ENCODE measurements around the gene PIEZO1. TPM values are rescaled to one million over a fixed set of nuclear protein-coding genes. Genes with fewer than 3 reads are reported as not detected.

PIEZO1 gene
- total and polyA plus RNA-seq, 2 donors (not counting 1 experiment from before 2014, with no cell fraction given), result 94.5 to 313 TPM

DNA sequence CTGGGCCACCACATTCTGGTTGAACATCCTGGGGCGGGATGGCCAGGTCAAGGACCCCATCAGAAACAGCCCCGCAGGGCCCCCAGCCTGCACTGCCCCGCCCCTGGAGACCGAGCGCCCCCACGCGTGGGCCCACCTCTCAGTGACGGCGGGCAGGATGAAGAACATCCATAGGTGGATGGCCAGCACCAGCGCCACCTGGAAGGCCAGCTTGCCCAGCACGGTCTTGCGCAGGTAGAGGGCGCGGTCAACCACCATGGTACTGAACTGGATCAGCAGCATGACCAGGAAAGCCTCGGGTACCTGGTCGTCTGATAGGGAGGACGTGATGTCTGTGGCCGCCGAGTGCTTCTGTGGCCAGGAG, 65.1 kb downstream of the PIEZO1 start:
- Histone ChIP-seq H3K4me2 (ENCODE audit: extremely low read depth, insufficient read depth, low read length) (no peak overlapping the region), H3K4me3 (replicated peaks in 1 of 4; ENCODE audit: control extremely low read depth in 1 of 4, insufficient read depth in 1 of 4, low read depth in 3 of 4, low read length in 4 of 4) (no peak overlapping the region), H2AFZ (ENCODE audit: low read length) (no peak overlapping the region), H3K79me2 (ENCODE audit: control insufficient read depth, insufficient read depth, low read length) (no peaks in the 10 kb centered on the region), H3K9me3 (ENCODE audit: control insufficient read depth, insufficient read depth, low read depth, low read length) (no peaks in the 10 kb centered on the region), H3K27me3 (ENCODE audit: control insufficient read depth, insufficient read depth, low read length) (no peaks in the 10 kb centered on the region), H3K36me3 (ENCODE audit: control insufficient read depth, insufficient read depth, low read length) (peaks cover 64% of the 10 kb centered on the region), H4K20me1 (ENCODE audit: control insufficient read depth, extremely low read depth, insufficient read depth, low read length) (no peaks in the 10 kb centered on the region), H3K9ac (ENCODE audit: insufficient read depth, low read length) (no peak overlapping the region), H3K4me1 (ENCODE audit: control insufficient read depth, extremely low read depth, insufficient read depth, low read length) (no peaks in the 10 kb centered on the region), H3K27ac (ENCODE audit: insufficient read depth, low read length) (no peak overlapping the region)
- no peak for DNase-seq (ENCODE audit: low read depth in 2 of 2)
- no peak for TF ChIP-seq EZH2 (IDR thresholded peaks at IDR 0.05; ENCODE audit: low read length, missing control alignments)
- TF ChIP-seq, protein P1, sequence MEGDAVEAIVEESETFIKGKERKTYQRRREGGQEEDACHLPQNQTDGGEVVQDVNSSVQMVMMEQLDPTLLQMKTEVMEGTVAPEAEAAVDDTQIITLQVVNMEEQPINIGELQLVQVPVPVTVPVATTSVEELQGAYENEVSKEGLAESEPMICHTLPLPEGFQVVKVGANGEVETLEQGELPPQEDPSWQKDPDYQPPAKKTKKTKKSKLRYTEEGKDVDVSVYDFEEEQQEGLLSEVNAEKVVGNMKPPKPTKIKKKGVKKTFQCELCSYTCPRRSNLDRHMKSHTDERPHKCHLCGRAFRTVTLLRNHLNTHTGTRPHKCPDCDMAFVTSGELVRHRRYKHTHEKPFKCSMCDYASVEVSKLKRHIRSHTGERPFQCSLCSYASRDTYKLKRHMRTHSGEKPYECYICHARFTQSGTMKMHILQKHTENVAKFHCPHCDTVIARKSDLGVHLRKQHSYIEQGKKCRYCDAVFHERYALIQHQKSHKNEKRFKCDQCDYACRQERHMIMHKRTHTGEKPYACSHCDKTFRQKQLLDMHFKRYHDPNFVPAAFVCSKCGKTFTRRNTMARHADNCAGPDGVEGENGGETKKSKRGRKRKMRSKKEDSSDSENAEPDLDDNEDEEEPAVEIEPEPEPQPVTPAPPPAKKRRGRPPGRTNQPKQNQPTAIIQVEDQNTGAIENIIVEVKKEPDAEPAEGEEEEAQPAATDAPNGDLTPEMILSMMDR (conservative IDR thresholded peaks at IDR 0.05 in 1 of 2, IDR thresholded peaks at IDR 0.05 in 1 of 2; ENCODE audit: low read depth in 1 of 2, low read length in 2 of 2), result no peak

DNA sequence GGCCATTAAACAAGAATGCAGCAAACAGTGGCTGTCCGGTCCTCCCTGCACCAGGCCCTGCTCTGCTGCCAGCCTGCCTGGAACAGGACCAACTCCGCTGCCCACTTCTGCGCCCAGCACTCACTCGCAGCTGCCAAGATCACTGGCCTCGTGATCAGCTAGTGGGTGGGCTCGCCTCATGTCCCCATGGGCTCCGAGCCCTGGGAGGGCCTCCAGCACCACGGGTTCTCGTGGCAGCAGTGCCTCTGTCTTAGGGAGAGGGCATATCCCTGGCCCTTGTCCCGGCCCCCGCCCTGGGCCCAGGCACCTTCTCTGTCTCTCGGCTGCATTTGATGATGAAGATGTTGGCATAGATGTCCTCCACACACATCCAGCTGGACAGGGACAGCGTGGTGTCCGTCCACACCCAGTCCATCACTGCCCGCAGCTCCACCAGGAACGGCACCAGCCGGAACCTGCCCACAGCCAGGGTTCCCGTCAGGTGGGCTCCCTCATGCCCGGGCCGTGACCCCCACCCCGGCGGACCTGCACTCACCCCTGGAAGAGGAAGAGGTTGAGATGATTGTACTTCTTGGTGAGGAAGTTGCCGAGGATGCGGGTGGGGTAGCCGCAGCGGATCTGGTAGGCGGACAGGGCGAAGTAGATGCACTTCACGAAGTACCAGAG, 65.6 kb downstream of the PIEZO1 start:
- Histone ChIP-seq H3K9me3 (ENCODE audit: control insufficient read depth, insufficient read depth, low read depth, low read length) (no peaks in the 10 kb centered on the region), H3K9ac (ENCODE audit: insufficient read depth, low read length) (no peak overlapping the region), H3K4me1 (ENCODE audit: control insufficient read depth, extremely low read depth, insufficient read depth, low read length) (no peaks in the 10 kb centered on the region), H3K4me3 (replicated peaks in 1 of 4; ENCODE audit: control extremely low read depth in 1 of 4, insufficient read depth in 1 of 4, low read depth in 3 of 4, low read length in 4 of 4) (no peak overlapping the region), H3K27ac (ENCODE audit: insufficient read depth, low read length) (no peak overlapping the region), H3K4me2 (ENCODE audit: extremely low read depth, insufficient read depth, low read length) (no peak overlapping the region), H2AFZ (ENCODE audit: low read length) (no peak overlapping the region), H3K36me3 (ENCODE audit: control insufficient read depth, insufficient read depth, low read length) (peaks cover 63% of the 10 kb centered on the region), H3K79me2 (ENCODE audit: control insufficient read depth, insufficient read depth, low read length) (no peaks in the 10 kb centered on the region), H3K27me3 (ENCODE audit: control insufficient read depth, insufficient read depth, low read length) (no peaks in the 10 kb centered on the region), H4K20me1 (ENCODE audit: control insufficient read depth, extremely low read depth, insufficient read depth, low read length) (no peaks in the 10 kb centered on the region)
- no peak for TF ChIP-seq EZH2 (IDR thresholded peaks at IDR 0.05; ENCODE audit: low read length, missing control alignments)
- TF ChIP-seq, protein P1 (conservative IDR thresholded peaks at IDR 0.05 in 1 of 2, IDR thresholded peaks at IDR 0.05 in 1 of 2; ENCODE audit: low read depth in 1 of 2, low read length in 2 of 2), result no peak
- no peak for DNase-seq (ENCODE audit: low read depth in 2 of 2)

DNA sequence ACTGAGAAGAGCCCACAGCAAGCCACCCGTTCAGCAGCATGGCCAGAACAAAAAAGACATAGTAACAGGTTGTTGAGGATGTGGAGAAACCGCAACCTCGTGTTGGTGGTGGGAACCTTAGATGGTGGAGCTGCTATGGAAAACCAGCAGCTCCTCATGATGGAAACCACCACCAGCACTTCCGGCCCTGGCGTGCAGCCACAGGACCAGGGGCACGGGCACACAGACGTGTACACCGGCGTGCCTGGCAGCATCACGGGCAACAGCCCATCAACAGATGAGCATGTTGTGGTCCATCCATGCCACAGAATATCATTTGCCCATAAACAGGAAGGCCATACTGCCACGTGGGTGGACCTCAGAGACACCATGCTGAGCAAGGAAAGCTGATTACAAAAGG, 66.8 kb downstream of the PIEZO1 start:
- no peaks in the 10 kb centered on the region for H3K4me1 ChIP-seq (ENCODE audit: control insufficient read depth, extremely low read depth, insufficient read depth, low read length)
- H3K9ac ChIP-seq (ENCODE audit: insufficient read depth, low read length), result no peak overlapping the region
- no peak overlapping the region for H3K4me2 ChIP-seq (ENCODE audit: extremely low read depth, insufficient read depth, low read length)
- H3K9me3 ChIP-seq (ENCODE audit: control insufficient read depth, insufficient read depth, low read depth, low read length), result no peaks in the 10 kb centered on the region
- no peak for DNase-seq (ENCODE audit: low read depth in 2 of 2)
- H3K36me3 ChIP-seq (ENCODE audit: control insufficient read depth, insufficient read depth, low read length), result peaks cover 65% of the 10 kb centered on the region
- H4K20me1 ChIP-seq (ENCODE audit: control insufficient read depth, extremely low read depth, insufficient read depth, low read length), result no peaks in the 10 kb centered on the region
- no peak overlapping the region for H3K4me3 ChIP-seq (replicated peaks in 1 of 4; ENCODE audit: control extremely low read depth in 1 of 4, insufficient read depth in 1 of 4, low read depth in 3 of 4, low read length in 4 of 4)
- no peaks in the 10 kb centered on the region for H3K27me3 ChIP-seq (ENCODE audit: control insufficient read depth, insufficient read depth, low read length)
- no peaks in the 10 kb centered on the region for H3K79me2 ChIP-seq (ENCODE audit: control insufficient read depth, insufficient read depth, low read length)
- H2AFZ ChIP-seq (ENCODE audit: low read length), result no peak overlapping the region
- TF ChIP-seq EZH2 (IDR thresholded peaks at IDR 0.05; ENCODE audit: low read length, missing control alignments), result no peak
- TF ChIP-seq, protein P1 (conservative IDR thresholded peaks at IDR 0.05 in 1 of 2, IDR thresholded peaks at IDR 0.05 in 1 of 2; ENCODE audit: low read depth in 1 of 2, low read length in 2 of 2), result no peak
- H3K27ac ChIP-seq (ENCODE audit: insufficient read depth, low read length), result no peak overlapping the region

All from fibroblast of lung (primary cell).